GM12878 (cell line): ENCODE measurements around the gene NUAK2. TPM values are rescaled to one million over a fixed set of nuclear protein-coding genes. Genes with fewer than 3 reads are reported as not detected.

Experiments used
- ATAC-seq: fragments of 200-7000 bp; cut with Tn5 transposase; 3 replicates; pipeline ENCODE4 v1.9.1; 2020; ENCODE audit warnings: mild to moderate bottlenecking, moderate library complexity
- BruUV-seq: library from RNA; stranded (reverse); fragments of 400-500 nt; replicated peaks from 2 replicates; lab custom pipeline; 2021; lab: Mats Ljungman, UMichigan
- CTCF ChIA-PET: fragments of 300-600 bp; sonication (Branson Sonifier 250); formaldehyde crosslinking; extraction: SDS; loops from one replicate; lab custom pipeline; 2021; ENCODE audit warnings: inconsistent platforms; lab: Yijun Ruan, JAX
- POLR2A ChIA-PET: fragments of 350-600 bp; formaldehyde crosslinking; extraction: SDS; loops from one replicate; lab custom pipeline; 2021; ENCODE audit warnings: inconsistent platforms; lab: Charles Lee
- RAD21 ChIA-PET: fragments of 300-600 bp; sonication (Branson Sonifier 250); formaldehyde crosslinking; loops from one replicate; lab custom pipeline; 2023; ENCODE audit warnings: antibody characterized with exemption; ENCODE audit not compliant: unreplicated experiment; lab: Charles Lee
- SMC1A ChIA-PET: fragments of 300-600 bp; sonication (Branson Sonifier 250); formaldehyde crosslinking; loops from one replicate; lab custom pipeline; 2023; ENCODE audit not compliant: unreplicated experiment, uncharacterized antibody; lab: Charles Lee
- DNase-seq: peaks from one replicate; pipeline ENCODE4 v3.0.0-alpha.2; 2011; ENCODE audit warnings: low read depth, low spot score
- FAIRE-seq: peaks from 3 replicates; lab custom pipeline; 2011; peaks lifted over from hg19 to GRCh38; lab: Jason Lieb, UNC
- H2AFZ ChIP-seq: 2 replicates; pipeline ENCODE4 v1.6.0; 2011; ENCODE audit warnings: low read depth, low read length, control low read depth; ENCODE audit not compliant: control insufficient read depth
- H3K27ac ChIP-seq: 2 replicates; pipeline ENCODE4 v1.5.1; 2011; ENCODE audit warnings: control low read depth; ENCODE audit not compliant: control insufficient read depth, insufficient read depth
- H3K27me3 ChIP-seq, 2 experiments: replicated peaks in 1 of 2; 2 replicates each; pipeline versions ENCODE4 v1.6.0 to v1.6.1; 2011; ENCODE audit warnings: low read length in 1 of 2; ENCODE audit not compliant: control insufficient read depth in 2 of 2, insufficient read depth in 2 of 2
- H3K36me3 ChIP-seq, 2 experiments: 2 replicates each; pipeline ENCODE4 v1.5.1; 2011; ENCODE audit warnings: low read length in 1 of 2; ENCODE audit not compliant: control insufficient read depth in 2 of 2, insufficient read depth in 2 of 2
- H3K4me1 ChIP-seq: 2 replicates; pipeline ENCODE4 v1.6.1; 2011; ENCODE audit warnings: mild to moderate bottlenecking, low read length, moderate library complexity, mixed read lengths; ENCODE audit not compliant: control insufficient read depth, insufficient read depth
- H3K4me2 ChIP-seq: 2 replicates; pipeline ENCODE4 v1.6.0; 2011; ENCODE audit warnings: control low read depth; ENCODE audit not compliant: control insufficient read depth, insufficient read depth
- H3K4me3 ChIP-seq: fragments of 200-600 bp; sonication (generic); 2 replicates; pipeline ENCODE4 v1.5.1; 2016
- H3K79me2 ChIP-seq: 2 replicates; pipeline ENCODE4 v1.6.0; 2011; ENCODE audit warnings: low read length; ENCODE audit not compliant: control insufficient read depth, insufficient read depth
- H3K9ac ChIP-seq: 2 replicates; pipeline ENCODE4 v1.8.0; 2011; ENCODE audit warnings: low read length, control low read depth, mixed read lengths; ENCODE audit not compliant: control insufficient read depth, insufficient read depth
- H3K9me3 ChIP-seq: replicated peaks from 3 replicates; pipeline ENCODE4 v1.5.1; 2011; ENCODE audit warnings: mild to moderate bottlenecking, low read length; ENCODE audit not compliant: control insufficient read depth, insufficient read depth
- H4K20me1 ChIP-seq: 2 replicates; pipeline ENCODE4 v1.6.0; 2011; ENCODE audit not compliant: control insufficient read depth, insufficient read depth
- BCL11A ChIP-seq: IDR thresholded peaks from 2 replicates; pipeline ENCODE4 v1.6.1; 2011; ENCODE audit warnings: low read depth, low read length
- CTCF ChIP-seq, 3 experiments: IDR thresholded peaks in 2 of 3; conservative IDR thresholded peaks in 1 of 3; 2 replicates each; pipeline ENCODE4 v1.5.1; 2011; ENCODE audit warnings: low read depth in 3 of 3, low read length in 3 of 3, mild to moderate bottlenecking in 3 of 3, control low read depth in 2 of 3, moderate library complexity in 2 of 3, inconsistent platforms in 1 of 3, mixed read lengths in 1 of 3; ENCODE audit not compliant: control insufficient read depth in 2 of 3, insufficient read depth in 1 of 3; ENCODE audit errors: extremely low read depth in 1 of 3
- EED ChIP-seq: sonication (generic); IDR thresholded peaks from 2 replicates; pipeline ENCODE4 v1.6.1; 2016; ENCODE audit warnings: antibody characterized with exemption, low read depth
- HSF1 ChIP-seq: fragments of 150-350 bp; IDR thresholded peaks from 2 replicates; pipeline ENCODE4 v1.6.1; 2014; ENCODE audit warnings: mild to moderate bottlenecking, low read depth, low read length
- IKZF2 ChIP-seq, 2 experiments: fragments of 450-650 bp; IDR thresholded peaks; 2 replicates each; pipeline ENCODE4 v1.6.1; 2017; ENCODE audit warnings: mild to moderate bottlenecking in 2 of 2, moderate library complexity in 2 of 2
- MYB ChIP-seq: fragments of 150-350 bp; IDR thresholded peaks from 2 replicates; pipeline ENCODE4 v1.6.1; 2014; ENCODE audit warnings: mild to moderate bottlenecking, low read depth, low read length, borderline replicate concordance
- PML ChIP-seq: IDR thresholded peaks from 2 replicates; pipeline ENCODE4 v1.6.1; 2012; ENCODE audit warnings: low read length, inconsistent platforms
- SREBF2 ChIP-seq: IDR thresholded peaks from 2 replicates; pipeline ENCODE4 v1.6.1; 2012; ENCODE audit warnings: mild to moderate bottlenecking, low read length
- USF2 ChIP-seq: IDR thresholded peaks from 2 replicates; pipeline ENCODE4 v1.6.1; 2011; ENCODE audit warnings: low read depth, low read length, improper control_type of control experiment, borderline replicate concordance
- WRNIP1 ChIP-seq: IDR thresholded peaks from 2 replicates; pipeline ENCODE4 v1.6.1; 2011; ENCODE audit warnings: low read depth, low read length, improper control_type of control experiment, borderline replicate concordance
- WGBS: methylation state at CpG from one replicate; pipeline ENCODE4 v1.1.6; 2016; ENCODE audit warnings: low lambda C conversion rate; ENCODE audit not compliant: insufficient replicate concordance, insufficient coverage; ENCODE audit errors: missing lambda C conversion rate; 5-methylcytosine and 5-hydroxymethylcytosine counted together
- in situ Hi-C: fragments of 300-500 bp; cut with MboI; formaldehyde crosslinking; loops from 9 replicates; pipeline ENCODE4 v1.14.3; 2018; ENCODE audit warnings: mixed read lengths
- intact Hi-C: fragments of 100-400 bp; cut with micrococcal nuclease; formaldehyde crosslinking; loops from one replicate; pipeline ENCODE4 v1.14.2; 2022; ENCODE audit not compliant: unreplicated experiment
- polyA plus RNA-seq, 11 experiments: library from polyadenylated mRNA; depleted of rRNA in 4 of 11; unstranded in 6 of 11; stranded (reverse) in 5 of 11; fragments of >200 nt; fragmentation: Nextera tagmentation in 4 of 11; fragmentation: Illumina TruSeq in 1 of 11; extraction: Ambion mirVana in 4 of 11; extraction: Trizol in 1 of 11; gene quantifications; 1 replicate in 1 of 11; 2 replicates in 10 of 11; pipeline versions ENCODE4 v1.2.1 to v1.2.3, GENCODE V29; 2011 to 2016; ENCODE audit warnings: inconsistent platforms in 2 of 11, missing spikeins in 2 of 11, low read depth in 1 of 11
- total RNA-seq, 4 experiments: library from RNA; depleted of rRNA in 3 of 4; stranded (reverse); fragments of >200 nt in 3 of 4; fragmentation: Illumina TruSeq in 1 of 4; extraction: Trizol in 1 of 4; gene quantifications; 2 replicates each; pipeline versions ENCODE4 v1.2.1 to v1.2.3, GENCODE V29; 2013 to 2021

The NUAK2 gene
- total and polyA plus RNA-seq, 10 of the 15 experiments (the other 5 are each of a cell fraction or from before 2014, with no cell fraction given): 0.27 to 3.0 (median 1.2) TPM

GRCh38 chr1:205339197-205339702 lies 17.7 kb upstream of the NUAK2 start (continued):
- no peak for TF ChIP-seq HSF1
- no peak for TF ChIP-seq WRNIP1
- TF ChIP-seq BCL11A: no peak
- TF ChIP-seq IKZF2 (IDR thresholded peaks at IDR 0.05): 0 out of 4 replicates have a peak, but pooled peaks of 1 of the 2 experiments have one; percentile 15

- no peak overlapping the region for H3K4me3 ChIP-seq
- H3K9ac ChIP-seq: no peak overlapping the region
- intact Hi-C loops: loop anchor here (5.0 to 10.0 kb wide), 4 partner anchors 99 to 363 kb away; partner anchors contain the start of gene CDK18
- RAD21 ChIA-PET: interaction anchor here (1.5 to 3.6 kb wide), 4 partner anchors 13 to 186 kb away, joined by 4 to 23 read pairs (median 18); no protein-coding TSS in a partner anchor
- H3K36me3 ChIP-seq: no peaks in the 10 kb centered on the region
- H3K79me2 ChIP-seq: no peaks in the 10 kb centered on the region
- SMC1A ChIA-PET: interaction anchor here (1.1 to 35.1 kb wide), 8 partner anchors 11 to 186 kb away, joined by 3 to 1445 read pairs (median 19); no protein-coding TSS in a partner anchor
- CTCF ChIA-PET: interaction anchor here (1.1 to 59.5 kb wide), 10 partner anchors 11 to 186 kb away, joined by 3 to 2333 read pairs (median 45); partner anchors contain the start of genes KLHDC8A and NUAK2
- no TSS peak for BruUV-seq
- no peaks in the 10 kb centered on the region; the same call in 1 of the 2 replicates for H4K20me1 ChIP-seq
- H3K27ac ChIP-seq: no peak overlapping the region
- H3K4me1 ChIP-seq: peaks cover 6% of the 10 kb centered on the region; the same call in 1 of the 2 replicates
- 45% methylated on average over 7 of the region's 7 CpGs for WGBS
- ATAC-seq (no peak), DNase-seq (no peak), FAIRE-seq (no peak)
- H3K4me2 ChIP-seq: no peak overlapping the region
- peaks cover 10 to 20% of the 10 kb centered on the region in 2 experiments for H3K27me3 ChIP-seq
- in situ Hi-C loops: no loop called here
- H3K9me3 ChIP-seq: no peaks in the 10 kb centered on the region
- TF ChIP-seq CTCF (IDR thresholded peaks at IDR 0.05 in 2 of 3, conservative IDR thresholded peaks at IDR 0.05 in 1 of 3; ENCODE audit: control insufficient read depth in 2 of 3, extremely low read depth in 1 of 3, insufficient read depth in 1 of 3, low read depth in 3 of 3, low read length in 3 of 3) (no peak), EED (no peak), SREBF2 (no peak), PML (no peak), MYB (no peak), USF2 (no peak), WRNIP1 (no peak)
- H2AFZ ChIP-seq: no peak overlapping the region
- POLR2A ChIA-PET: no interaction called here
Measured at GRCh38 chr1:205338011-205338410, 16.5 kb upstream of the NUAK2 start.
